GM23338 (cell line): ENCODE results near the gene RSPH1. TPM values are rescaled to one million over a fixed set of nuclear protein-coding genes. Genes with fewer than 3 reads are reported as not detected.

Experiments
- ATAC-seq: fragments of 200-7000 bp; cut with Tn5 transposase; 3 replicates; pipeline ENCODE4 v1.9.1; 2020
- DNase-seq: peaks from one replicate; pipeline ENCODE4 v3.0.0-alpha.2; 2015; ENCODE audit warnings: low spot score
- H2AFZ ChIP-seq: fragments of 200-600 bp; sonication (generic); 2 replicates; pipeline ENCODE4 v1.8.0; 2016; ENCODE audit warnings: antibody characterized with exemption, mild to moderate bottlenecking, moderate library complexity
- H3F3A ChIP-seq: fragments of 200-600 bp; sonication (generic); replicated peaks from 2 replicates; pipeline ENCODE4 v1.8.0; 2017; ENCODE audit warnings: antibody characterized with exemption, mixed run types, low read depth
- H3K27ac ChIP-seq: fragments of 200-600 bp; sonication (generic); 2 replicates; pipeline ENCODE4 v1.6.1; 2016; ENCODE audit warnings: low read depth
- H3K27me3 ChIP-seq: fragments of 200-600 bp; sonication (generic); 2 replicates; pipeline ENCODE4 v1.8.0; 2016; ENCODE audit warnings: mild to moderate bottlenecking, mixed run types, moderate library complexity; ENCODE audit not compliant: insufficient read depth
- H3K36me3 ChIP-seq: fragments of 200-600 bp; sonication (generic); 2 replicates; pipeline ENCODE4 v1.8.0; 2016; ENCODE audit warnings: mild to moderate bottlenecking; ENCODE audit not compliant: insufficient read depth
- H3K4me1 ChIP-seq: fragments of 200-600 bp; sonication (generic); 2 replicates; pipeline ENCODE4 v1.8.0; 2016; ENCODE audit warnings: mild to moderate bottlenecking, moderate library complexity; ENCODE audit not compliant: insufficient read depth
- H3K4me2 ChIP-seq: fragments of 200-600 bp; sonication (generic); 2 replicates; pipeline ENCODE4 v1.7.1; 2017; ENCODE audit warnings: mixed run types
- H3K4me3 ChIP-seq: fragments of 200-600 bp; sonication (generic); 2 replicates; pipeline ENCODE4 v1.6.1; 2016; ENCODE audit warnings: mixed run types
- H3K79me2 ChIP-seq: fragments of 200-600 bp; sonication (generic); replicated peaks from 2 replicates; pipeline ENCODE4 v1.8.0; 2017; ENCODE audit warnings: mild to moderate bottlenecking; ENCODE audit not compliant: insufficient read depth
- H3K9me2 ChIP-seq: fragments of 200-600 bp; sonication (generic); 2 replicates; pipeline ENCODE4 v1.8.0; 2017; ENCODE audit not compliant: insufficient read depth
- H4K20me1 ChIP-seq: fragments of 200-600 bp; sonication (generic); replicated peaks from 2 replicates; pipeline ENCODE4 v1.8.0; 2017; ENCODE audit warnings: mild to moderate bottlenecking; ENCODE audit not compliant: insufficient read depth
- H3K27ac Mint-ChIP-seq: 2 replicates; pipeline ENCODE4 v1.8.0; 2020; ENCODE audit warnings: inconsistent platforms, mild to moderate bottlenecking, moderate library complexity, mixed read lengths
- H3K27me3 Mint-ChIP-seq: 3 replicates; pipeline ENCODE4 v1.8.0; 2022; ENCODE audit warnings: low read depth, mild to moderate bottlenecking, moderate library complexity, mixed read lengths, inconsistent platforms; ENCODE audit not compliant: insufficient read depth, poor library complexity
- H3K36me3 Mint-ChIP-seq: 3 replicates; pipeline ENCODE4 v1.8.0; 2021; ENCODE audit warnings: low read depth, mild to moderate bottlenecking, inconsistent platforms, moderate library complexity, mixed read lengths
- H3K4me1 Mint-ChIP-seq: 3 replicates; pipeline ENCODE4 v1.8.0; 2020; ENCODE audit warnings: mild to moderate bottlenecking, inconsistent platforms, mixed read lengths
- H3K4me3 Mint-ChIP-seq: 3 replicates; pipeline ENCODE4 v1.8.0; 2021; ENCODE audit warnings: moderate library complexity, mild to moderate bottlenecking, inconsistent platforms, mixed read lengths
- H3K9me3 Mint-ChIP-seq: 3 replicates; pipeline ENCODE4 v1.8.0; 2020; ENCODE audit warnings: moderate library complexity, mild to moderate bottlenecking, inconsistent platforms, mixed read lengths
- CREB1 ChIP-seq: fragments of 250-450 bp; sonication (Bioruptor Pico); IDR thresholded peaks from 2 replicates; pipeline ENCODE4 v1.5.0; 2020; ENCODE audit warnings: low read depth, mild to moderate bottlenecking, moderate library complexity
- CTCF ChIP-seq, 2 experiments: fragments of 200-600 bp in 1 of 2; sonication (generic) in 1 of 2; conservative IDR thresholded peaks; 2 replicates each; pipeline versions ENCODE4 v1.5.1 to v1.6.1; 2016 to 2017; ENCODE audit warnings: antibody characterized with exemption in 2 of 2, low read depth in 2 of 2, mild to moderate bottlenecking in 2 of 2, moderate library complexity in 1 of 2
- ETS1 ChIP-seq: IDR thresholded peaks from 2 replicates; pipeline ENCODE4 v1.6.1; 2016; ENCODE audit warnings: antibody characterized with exemption
- EZH2 ChIP-seq: fragments of 200-600 bp; sonication (generic); IDR thresholded peaks from one replicate; pipeline ENCODE4 v1.8.0; 2017; ENCODE audit warnings: antibody characterized with exemption, mild to moderate bottlenecking, low read depth; ENCODE audit not compliant: unreplicated experiment
- EZH2phosphoT487 ChIP-seq: fragments of 200-600 bp; sonication (generic); IDR thresholded peaks from one replicate; pipeline ENCODE4 v1.8.1; 2018; ENCODE audit warnings: antibody characterized with exemption; ENCODE audit not compliant: unreplicated experiment
- JUNB ChIP-seq: IDR thresholded peaks from one replicate; pipeline ENCODE4 v1.6.1; 2016; ENCODE audit warnings: antibody characterized with exemption; ENCODE audit not compliant: unreplicated experiment
- NANOG ChIP-seq: IDR thresholded peaks from 2 replicates; pipeline ENCODE4 v1.6.1; 2016; ENCODE audit warnings: antibody characterized with exemption, borderline replicate concordance
- POLR2AphosphoS5 ChIP-seq: IDR thresholded peaks from 2 replicates; pipeline ENCODE4 v1.6.1; 2016; ENCODE audit warnings: antibody characterized with exemption, low read depth
- REST ChIP-seq: IDR thresholded peaks from one replicate; pipeline ENCODE4 v1.6.1; 2018; ENCODE audit warnings: antibody characterized with exemption; ENCODE audit not compliant: unreplicated experiment
- STAT1 ChIP-seq: IDR thresholded peaks from one replicate; pipeline ENCODE4 v1.6.1; 2016; ENCODE audit warnings: antibody characterized with exemption; ENCODE audit not compliant: unreplicated experiment
- ZNF114 ChIP-seq: fragments of 250-450 bp; sonication (Bioruptor Pico); IDR thresholded peaks from 2 replicates; pipeline ENCODE4 v1.5.0; 2020; ENCODE audit warnings: mild to moderate bottlenecking, moderate library complexity
- ZNF331 ChIP-seq: fragments of 250-450 bp; sonication (Bioruptor Pico); IDR thresholded peaks from 2 replicates; pipeline ENCODE4 v1.5.0; 2020; ENCODE audit warnings: low read depth, mild to moderate bottlenecking, moderate library complexity
- ZNF462 ChIP-seq: fragments of 250-450 bp; sonication (Bioruptor Pico); IDR thresholded peaks from 2 replicates; pipeline ENCODE4 v1.5.0; 2020; ENCODE audit warnings: mild to moderate bottlenecking, moderate library complexity
- polyA plus RNA-seq: library from polyadenylated mRNA; unstranded; fragments of >200 nt; fragmentation: Nextera tagmentation; extraction: Ambion mirVana; gene quantifications from 2 replicates; pipeline ENCODE4 v1.2.1, GENCODE V29; 2016
- total RNA-seq: library from RNA; depleted of rRNA; stranded (reverse); fragments of >200 nt; shearing (Covaris generic); gene quantifications from 2 replicates; pipeline ENCODE4 v1.2.3, GENCODE V29; 2014

Gene RSPH1
- total and polyA plus RNA-seq, 2 experiments from 2014 or later: 0.23 TPM; not detected in 1

GRCh38 chr21:42436914-42437313, 59.1 kb downstream of the RSPH1 start:
- H3K27ac Mint-ChIP-seq: no peak overlapping the region
- Histone ChIP-seq H3K4me1 (no peaks in the 10 kb centered on the region), H3K9me2 (no peaks in the 10 kb centered on the region), H3K27me3 (no peaks in the 10 kb centered on the region), H3K79me2 (no peaks in the 10 kb centered on the region), H3K4me3 (no peak overlapping the region), H2AFZ (no peak overlapping the region), H3K36me3 (no peaks in the 10 kb centered on the region), H3K4me2 (no peak overlapping the region), H4K20me1 (no peaks in the 10 kb centered on the region), H3F3A (no peaks in the 10 kb centered on the region), H3K27ac (no peak overlapping the region)
- no peak overlapping the region for H3K4me3 Mint-ChIP-seq
- H3K27me3 Mint-ChIP-seq: peaks cover 7% of the 10 kb centered on the region
- DNase-seq (no peak), ATAC-seq (no peak)
- H3K36me3 Mint-ChIP-seq: no peaks in the 10 kb centered on the region
- no peak for TF ChIP-seq EZH2phosphoT487
- TF ChIP-seq POLR2AphosphoS5: no peak
- TF ChIP-seq REST: no peak
- TF ChIP-seq ZNF331 (CRISPR knock-in tag): no peak
- TF ChIP-seq ZNF114: no peak
- no peak for TF ChIP-seq ETS1
- no peak for TF ChIP-seq NANOG
- no peak for TF ChIP-seq STAT1
- TF ChIP-seq JUNB: no peak
- no peak for TF ChIP-seq EZH2
- TF ChIP-seq CTCF (conservative IDR thresholded peaks at IDR 0.05; ENCODE audit: low read depth in 2 of 2): no peak
- TF ChIP-seq ZNF462 (CRISPR knock-in tag): no peak
- TF ChIP-seq CREB1: no peak
- H3K4me1 Mint-ChIP-seq: no peaks in the 10 kb centered on the region
- peaks cover 24% of the 10 kb centered on the region for H3K9me3 Mint-ChIP-seq
